Measurements from ENCODE around the gene NYAP2.

Gene NYAP2

DNA sequence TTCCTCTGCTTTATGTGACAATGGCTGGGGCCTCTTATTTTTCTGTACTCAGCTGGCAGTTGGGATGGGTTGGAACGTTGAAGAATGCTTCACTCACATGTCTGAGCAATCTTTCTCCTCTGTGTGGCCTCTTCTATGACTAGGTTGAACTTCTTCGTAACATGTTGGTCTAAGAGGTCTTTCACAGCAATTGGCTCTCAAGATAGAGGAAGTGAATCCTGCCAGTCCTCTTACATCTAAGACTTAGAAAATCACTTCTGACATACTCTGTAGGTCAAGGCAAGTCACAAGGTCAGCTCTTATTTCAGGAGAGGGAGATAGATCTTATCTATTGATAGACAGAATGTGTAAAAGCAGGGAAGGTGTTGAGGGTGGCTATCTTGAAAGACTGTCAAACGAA is 174.1 kb downstream of the NYAP2 start:
- H3K79me2 ChIP-seq (ENCODE audit: insufficient read depth, low read depth): no peaks in the 10 kb centered on the region
- no peaks in the 10 kb centered on the region for H4K20me1 ChIP-seq (ENCODE audit: insufficient read depth)
- H3K9ac ChIP-seq: no peak overlapping the region
- no peaks in the 10 kb centered on the region for H3K27me3 ChIP-seq (ENCODE audit: insufficient read depth, low read depth)
- no peak overlapping the region for H3K27ac ChIP-seq
- H3K4me3 ChIP-seq (IDR thresholded peaks at IDR 0.05; ENCODE audit: insufficient read depth, low read depth, low read length): no peak overlapping the region
- no peaks in the 10 kb centered on the region for H3K4me1 ChIP-seq (ENCODE audit: low read depth, poor library complexity, severe bottlenecking)
- H3K36me3 ChIP-seq (ENCODE audit: insufficient read depth): no peaks in the 10 kb centered on the region
- TF ChIP-seq, protein P1, sequence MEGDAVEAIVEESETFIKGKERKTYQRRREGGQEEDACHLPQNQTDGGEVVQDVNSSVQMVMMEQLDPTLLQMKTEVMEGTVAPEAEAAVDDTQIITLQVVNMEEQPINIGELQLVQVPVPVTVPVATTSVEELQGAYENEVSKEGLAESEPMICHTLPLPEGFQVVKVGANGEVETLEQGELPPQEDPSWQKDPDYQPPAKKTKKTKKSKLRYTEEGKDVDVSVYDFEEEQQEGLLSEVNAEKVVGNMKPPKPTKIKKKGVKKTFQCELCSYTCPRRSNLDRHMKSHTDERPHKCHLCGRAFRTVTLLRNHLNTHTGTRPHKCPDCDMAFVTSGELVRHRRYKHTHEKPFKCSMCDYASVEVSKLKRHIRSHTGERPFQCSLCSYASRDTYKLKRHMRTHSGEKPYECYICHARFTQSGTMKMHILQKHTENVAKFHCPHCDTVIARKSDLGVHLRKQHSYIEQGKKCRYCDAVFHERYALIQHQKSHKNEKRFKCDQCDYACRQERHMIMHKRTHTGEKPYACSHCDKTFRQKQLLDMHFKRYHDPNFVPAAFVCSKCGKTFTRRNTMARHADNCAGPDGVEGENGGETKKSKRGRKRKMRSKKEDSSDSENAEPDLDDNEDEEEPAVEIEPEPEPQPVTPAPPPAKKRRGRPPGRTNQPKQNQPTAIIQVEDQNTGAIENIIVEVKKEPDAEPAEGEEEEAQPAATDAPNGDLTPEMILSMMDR (conservative IDR thresholded peaks at IDR 0.05; ENCODE audit: low read depth, low read length): no peak
- no peak overlapping the region for H3K4me2 ChIP-seq
- no peak overlapping the region for H2AFZ ChIP-seq (ENCODE audit: low read depth)

DNA sequence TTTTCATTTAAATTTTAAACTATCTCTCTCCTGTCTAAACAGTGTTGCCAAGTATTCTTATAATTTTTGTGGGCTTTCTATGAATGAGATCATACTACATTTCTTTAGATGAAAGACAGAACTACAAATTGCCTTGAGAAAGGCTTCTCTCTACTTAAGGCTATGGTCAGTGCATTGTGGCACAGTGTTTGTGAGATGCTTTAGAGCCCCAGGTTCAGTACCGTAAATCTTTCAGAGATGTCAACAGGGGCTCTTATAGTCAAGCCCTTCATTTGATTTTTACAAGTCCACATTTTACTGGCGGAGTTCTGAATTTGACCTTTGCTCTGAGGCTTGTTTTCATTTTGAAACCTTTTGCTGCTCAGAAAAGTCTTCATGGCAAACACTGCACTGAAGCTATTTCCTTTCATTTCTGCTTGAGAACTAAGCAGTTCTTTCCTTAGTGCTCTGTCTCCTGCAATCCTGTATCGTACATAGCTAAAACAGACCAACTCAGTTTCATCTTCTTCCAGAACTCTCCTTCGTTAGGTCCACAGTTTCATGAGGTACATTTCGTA is 175.2 kb downstream of the NYAP2 start:
- H3K27me3 ChIP-seq (ENCODE audit: insufficient read depth, low read depth): no peaks in the 10 kb centered on the region
- H3K9ac ChIP-seq: no peak overlapping the region
- TF ChIP-seq, protein P1 (conservative IDR thresholded peaks at IDR 0.05; ENCODE audit: low read depth, low read length): no peak
- H3K4me1 ChIP-seq (ENCODE audit: low read depth, poor library complexity, severe bottlenecking): no peaks in the 10 kb centered on the region
- H3K27ac ChIP-seq: no peak overlapping the region
- no peaks in the 10 kb centered on the region for H3K36me3 ChIP-seq (ENCODE audit: insufficient read depth)
- no peak overlapping the region for H3K4me3 ChIP-seq (IDR thresholded peaks at IDR 0.05; ENCODE audit: insufficient read depth, low read depth, low read length)
- no peak overlapping the region for H3K4me2 ChIP-seq
- no peak overlapping the region for H2AFZ ChIP-seq (ENCODE audit: low read depth)
- H3K79me2 ChIP-seq (ENCODE audit: insufficient read depth, low read depth): no peaks in the 10 kb centered on the region
- H4K20me1 ChIP-seq (ENCODE audit: insufficient read depth): no peaks in the 10 kb centered on the region

DNA sequence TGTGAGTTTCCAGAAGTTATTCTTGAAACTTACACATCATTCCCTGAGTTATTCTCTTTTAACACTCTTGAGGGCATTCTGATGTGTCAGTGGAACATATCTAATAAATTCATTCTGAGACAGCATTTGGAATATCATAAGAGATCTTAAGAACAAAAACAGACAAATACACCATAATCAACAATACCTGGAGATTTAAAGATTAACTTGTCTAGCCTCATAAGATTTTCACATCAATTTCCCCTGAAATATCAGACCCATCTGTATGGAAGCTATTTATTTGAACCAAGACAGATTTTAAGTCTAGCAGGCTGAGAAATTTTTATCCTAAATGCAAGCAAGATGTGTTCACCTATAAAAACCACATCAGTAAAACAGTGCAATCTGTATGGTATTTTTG is 181.6 kb downstream of the NYAP2 start:
- no peaks in the 10 kb centered on the region for H3K36me3 ChIP-seq (ENCODE audit: insufficient read depth)
- H2AFZ ChIP-seq (ENCODE audit: low read depth): no peak overlapping the region
- no peaks in the 10 kb centered on the region for H3K27me3 ChIP-seq (ENCODE audit: insufficient read depth, low read depth)
- H3K4me1 ChIP-seq (ENCODE audit: low read depth, poor library complexity, severe bottlenecking): no peaks in the 10 kb centered on the region
- H4K20me1 ChIP-seq (ENCODE audit: insufficient read depth): no peaks in the 10 kb centered on the region
- TF ChIP-seq, protein P1 (conservative IDR thresholded peaks at IDR 0.05; ENCODE audit: low read depth, low read length): no peak
- no peak overlapping the region for H3K4me3 ChIP-seq (IDR thresholded peaks at IDR 0.05; ENCODE audit: insufficient read depth, low read depth, low read length)
- H3K27ac ChIP-seq: no peak overlapping the region
- H3K4me2 ChIP-seq: no peak overlapping the region
- no peak overlapping the region for H3K9ac ChIP-seq
- H3K79me2 ChIP-seq (ENCODE audit: insufficient read depth, low read depth): no peaks in the 10 kb centered on the region

DNA sequence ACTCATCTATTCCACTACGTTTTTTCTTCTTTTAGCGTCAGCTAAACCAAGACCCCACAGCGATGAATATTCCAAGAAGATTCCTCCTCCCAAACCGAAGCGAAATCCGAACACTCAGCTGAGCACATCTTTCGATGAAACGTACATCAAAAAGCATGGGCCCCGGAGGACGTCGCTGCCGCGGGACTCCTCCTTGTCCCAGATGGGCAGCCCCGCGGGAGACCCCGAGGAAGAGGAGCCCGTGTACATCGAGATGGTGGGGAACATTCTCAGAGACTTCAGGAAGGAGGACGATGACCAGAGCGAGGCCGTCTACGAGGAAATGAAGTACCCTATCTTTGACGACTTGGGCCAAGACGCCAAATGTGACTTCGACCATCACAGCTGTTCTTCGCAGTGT is 182.4 kb downstream of the NYAP2 start:
- H3K4me2 ChIP-seq: no peak overlapping the region
- no peak overlapping the region for H3K4me3 ChIP-seq (IDR thresholded peaks at IDR 0.05; ENCODE audit: insufficient read depth, low read depth, low read length)
- H3K4me1 ChIP-seq (ENCODE audit: low read depth, poor library complexity, severe bottlenecking): no peaks in the 10 kb centered on the region
- no peaks in the 10 kb centered on the region for H3K27me3 ChIP-seq (ENCODE audit: insufficient read depth, low read depth)
- H3K9ac ChIP-seq: no peak overlapping the region
- no peak overlapping the region for H3K27ac ChIP-seq
- H3K36me3 ChIP-seq (ENCODE audit: insufficient read depth): no peaks in the 10 kb centered on the region
- no peak overlapping the region for H2AFZ ChIP-seq (ENCODE audit: low read depth)
- H4K20me1 ChIP-seq (ENCODE audit: insufficient read depth): no peaks in the 10 kb centered on the region
- TF ChIP-seq, protein P1 (conservative IDR thresholded peaks at IDR 0.05; ENCODE audit: low read depth, low read length): no peak
- H3K79me2 ChIP-seq (ENCODE audit: insufficient read depth, low read depth): no peaks in the 10 kb centered on the region

Data from KMS-11 (cell line).